ENCODE data around the gene EIF2D. TPM values are rescaled to one million over a fixed set of nuclear protein-coding genes. Genes with fewer than 3 reads are reported as not detected.

Gene EIF2D
- total RNA-seq, 1 donor from 2014 or later: 19.5 TPM

DNA sequence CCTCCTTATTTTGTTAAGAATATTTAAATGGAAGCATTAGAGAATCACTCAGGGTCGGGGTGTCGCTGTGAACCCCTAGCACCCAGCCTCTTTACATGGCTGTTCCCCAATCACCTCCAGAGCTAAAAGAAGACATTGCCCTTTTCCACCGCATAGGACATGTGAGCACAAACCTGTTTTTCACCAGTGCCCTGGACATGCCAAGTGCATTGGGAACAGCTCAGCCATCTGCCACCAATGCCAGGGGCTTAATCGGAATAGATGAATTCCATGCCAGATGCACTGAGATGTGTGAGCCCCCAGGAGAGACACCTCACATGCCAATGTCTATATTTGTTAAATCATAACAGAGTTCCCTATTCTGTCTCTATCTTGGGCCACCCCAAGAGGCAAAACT is 33.3 kb downstream of the EIF2D start:
- Mint-ChIP-seq H3K4me1 (ENCODE audit: low read depth, unreplicated experiment) (peaks cover 7% of the 10 kb centered on the region), H3K4me3 (ENCODE audit: unreplicated experiment) (no peak overlapping the region), H3K27ac (ENCODE audit: unreplicated experiment) (no peak overlapping the region), H3K27me3 (ENCODE audit: unreplicated experiment) (no peaks in the 10 kb centered on the region), H3K9me3 (ENCODE audit: unreplicated experiment) (peaks cover 1% of the 10 kb centered on the region), H3K36me3 (ENCODE audit: unreplicated experiment) (no peaks in the 10 kb centered on the region)
- no peak for DNase-seq
- TF ChIP-seq, protein P1, sequence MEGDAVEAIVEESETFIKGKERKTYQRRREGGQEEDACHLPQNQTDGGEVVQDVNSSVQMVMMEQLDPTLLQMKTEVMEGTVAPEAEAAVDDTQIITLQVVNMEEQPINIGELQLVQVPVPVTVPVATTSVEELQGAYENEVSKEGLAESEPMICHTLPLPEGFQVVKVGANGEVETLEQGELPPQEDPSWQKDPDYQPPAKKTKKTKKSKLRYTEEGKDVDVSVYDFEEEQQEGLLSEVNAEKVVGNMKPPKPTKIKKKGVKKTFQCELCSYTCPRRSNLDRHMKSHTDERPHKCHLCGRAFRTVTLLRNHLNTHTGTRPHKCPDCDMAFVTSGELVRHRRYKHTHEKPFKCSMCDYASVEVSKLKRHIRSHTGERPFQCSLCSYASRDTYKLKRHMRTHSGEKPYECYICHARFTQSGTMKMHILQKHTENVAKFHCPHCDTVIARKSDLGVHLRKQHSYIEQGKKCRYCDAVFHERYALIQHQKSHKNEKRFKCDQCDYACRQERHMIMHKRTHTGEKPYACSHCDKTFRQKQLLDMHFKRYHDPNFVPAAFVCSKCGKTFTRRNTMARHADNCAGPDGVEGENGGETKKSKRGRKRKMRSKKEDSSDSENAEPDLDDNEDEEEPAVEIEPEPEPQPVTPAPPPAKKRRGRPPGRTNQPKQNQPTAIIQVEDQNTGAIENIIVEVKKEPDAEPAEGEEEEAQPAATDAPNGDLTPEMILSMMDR (IDR thresholded peaks at IDR 0.05; ENCODE audit: partially characterized antibody, unreplicated experiment): no peak

DNA sequence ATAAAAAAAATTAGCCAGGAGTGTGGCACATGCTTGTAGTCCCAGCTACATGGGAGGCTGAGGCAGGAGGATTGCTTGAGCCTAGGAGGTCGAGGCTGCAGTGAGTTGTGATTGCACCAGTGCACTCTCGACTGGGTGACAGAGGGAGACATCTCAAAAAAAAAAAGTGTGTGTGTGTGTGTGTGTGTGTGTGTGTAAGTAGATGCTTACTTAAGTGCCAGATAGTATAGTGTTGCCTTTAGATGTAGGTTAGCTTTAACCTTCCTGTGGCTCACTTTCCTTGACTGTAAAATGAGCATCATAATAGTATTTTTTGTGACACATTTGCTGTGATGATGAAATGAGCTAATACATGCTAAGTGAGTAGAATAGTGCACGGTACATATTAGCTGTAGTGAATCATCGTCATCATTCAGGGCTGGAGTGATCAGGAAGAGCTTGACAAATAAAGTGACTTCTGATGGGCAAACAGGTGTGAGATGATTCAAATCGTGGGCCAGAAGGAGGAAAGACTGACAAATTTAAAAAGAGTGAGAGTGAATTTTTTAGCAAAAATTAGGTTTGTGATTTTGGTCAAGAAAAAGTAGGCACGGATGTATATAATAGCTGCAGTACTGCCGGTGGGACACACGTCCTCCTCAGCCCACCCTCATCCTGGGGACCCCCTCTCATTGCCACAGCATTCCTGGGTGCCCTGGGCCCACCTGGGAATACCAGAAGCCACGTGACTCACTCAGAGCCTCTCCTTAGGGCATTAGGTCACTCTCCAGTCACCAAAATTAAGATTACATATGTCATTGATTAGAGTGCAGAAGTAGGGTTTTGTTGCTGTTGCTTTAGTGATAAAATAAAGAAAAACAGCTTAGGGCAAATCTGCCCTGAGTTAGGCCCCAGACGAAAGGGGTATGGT is 33.9 kb downstream of the EIF2D start:
- no peaks in the 10 kb centered on the region for H3K27me3 Mint-ChIP-seq (ENCODE audit: unreplicated experiment)
- H3K27ac Mint-ChIP-seq (ENCODE audit: unreplicated experiment): no peak overlapping the region
- H3K4me3 Mint-ChIP-seq (ENCODE audit: unreplicated experiment): no peak overlapping the region
- H3K4me1 Mint-ChIP-seq (ENCODE audit: low read depth, unreplicated experiment): peaks cover 7% of the 10 kb centered on the region
- no peak for DNase-seq
- TF ChIP-seq, protein P1 (IDR thresholded peaks at IDR 0.05; ENCODE audit: partially characterized antibody, unreplicated experiment): no peak
- H3K9me3 Mint-ChIP-seq (ENCODE audit: unreplicated experiment): peaks cover 1% of the 10 kb centered on the region
- no peaks in the 10 kb centered on the region for H3K36me3 Mint-ChIP-seq (ENCODE audit: unreplicated experiment)

DNA sequence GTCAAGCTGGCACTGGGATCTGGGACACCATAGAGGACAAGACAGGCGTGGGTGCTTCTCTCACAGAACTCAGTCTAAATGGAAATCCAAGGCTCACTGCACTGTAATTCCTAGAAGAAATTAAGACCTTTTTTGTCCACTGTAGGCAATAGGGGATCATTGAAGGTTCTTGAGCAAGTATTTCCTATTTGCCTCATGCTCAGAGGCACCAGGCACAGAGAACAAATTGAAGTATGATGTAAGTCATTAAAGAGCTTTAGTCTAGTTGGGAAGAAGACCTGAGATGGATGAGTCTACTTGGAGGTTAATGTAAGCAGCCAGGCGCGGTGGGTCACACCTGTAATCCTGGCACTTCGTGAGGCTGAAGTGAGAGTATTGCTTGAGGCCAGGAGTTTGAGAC is 34.6 kb downstream of the EIF2D start:
- no peaks in the 10 kb centered on the region for H3K27me3 Mint-ChIP-seq (ENCODE audit: unreplicated experiment)
- H3K4me3 Mint-ChIP-seq (ENCODE audit: unreplicated experiment): no peak overlapping the region
- H3K9me3 Mint-ChIP-seq (ENCODE audit: unreplicated experiment): peaks cover 1% of the 10 kb centered on the region

DNA sequence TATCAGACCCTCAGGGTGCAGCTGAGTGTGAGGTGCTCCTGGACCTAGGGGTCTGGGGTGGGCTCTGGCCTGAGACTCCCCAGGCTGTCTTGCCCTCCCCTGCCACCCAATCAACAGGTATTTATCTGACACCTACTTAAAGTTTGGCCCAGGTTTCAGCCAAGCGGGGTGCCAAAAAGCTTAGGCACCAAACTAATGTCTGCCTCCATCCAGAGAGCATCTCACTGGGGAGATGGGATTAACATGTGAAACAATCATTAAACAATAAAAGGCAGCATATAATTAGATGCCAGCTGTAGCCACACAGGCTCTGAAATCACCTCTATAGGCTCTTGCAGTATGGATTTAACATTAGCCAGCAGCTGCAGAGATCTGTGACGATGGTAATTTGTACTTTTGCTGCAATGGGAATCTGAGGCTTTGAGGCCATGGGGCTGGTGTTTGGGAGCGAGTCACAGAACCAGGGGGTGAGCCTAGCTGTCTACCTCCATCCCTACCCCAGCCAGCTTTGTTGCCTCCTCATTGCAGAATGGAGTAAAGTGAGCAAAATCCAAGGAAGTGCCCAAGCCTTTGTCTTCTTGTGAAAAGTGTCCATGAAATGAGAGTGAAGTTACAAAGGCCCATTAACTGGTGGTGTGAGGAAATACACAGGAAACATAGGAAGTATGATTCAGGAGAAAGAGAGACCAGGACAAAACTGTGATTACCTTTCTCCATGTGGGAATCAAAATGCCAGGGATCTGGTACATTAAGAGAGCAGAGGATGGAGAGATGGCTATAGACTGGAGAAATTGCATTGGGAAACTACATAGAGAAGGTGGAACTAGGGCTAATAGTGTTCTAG is 36.1 kb downstream of the EIF2D start:
- Mint-ChIP-seq H3K4me1 (ENCODE audit: low read depth, unreplicated experiment) (peaks cover 7% of the 10 kb centered on the region), H3K36me3 (ENCODE audit: unreplicated experiment) (no peaks in the 10 kb centered on the region), H3K27ac (ENCODE audit: unreplicated experiment) (no peak overlapping the region), H3K4me3 (ENCODE audit: unreplicated experiment) (no peak overlapping the region), H3K27me3 (ENCODE audit: unreplicated experiment) (no peaks in the 10 kb centered on the region), H3K9me3 (ENCODE audit: unreplicated experiment) (no peaks in the 10 kb centered on the region)
- TF ChIP-seq, protein P1 (IDR thresholded peaks at IDR 0.05; ENCODE audit: partially characterized antibody, unreplicated experiment): no peak
- no peak for DNase-seq

More for the DNA sequence above, 34.6 kb downstream of the EIF2D start:
- peaks cover 7% of the 10 kb centered on the region for H3K4me1 Mint-ChIP-seq (ENCODE audit: low read depth, unreplicated experiment)
- H3K27ac Mint-ChIP-seq (ENCODE audit: unreplicated experiment): no peak overlapping the region
- TF ChIP-seq, protein P1 (IDR thresholded peaks at IDR 0.05; ENCODE audit: partially characterized antibody, unreplicated experiment): no peak
- no peak for DNase-seq
- H3K36me3 Mint-ChIP-seq (ENCODE audit: unreplicated experiment): no peaks in the 10 kb centered on the region

Measured in glutamatergic neuron (in vitro differentiated cells).